Stomach smooth muscle (tissue), 2 donors: ENCODE data around the gene IGSF21.

Experiments used
- H3K27ac ChIP-seq: one replicate; pipeline ENCODE4 v1.7.0; 2013; ENCODE audit warnings: mild to moderate bottlenecking, low read length, inconsistent platforms
- H3K27me3 ChIP-seq, 2 donors: one replicate each; pipeline ENCODE4 v1.7.0; 2013; ENCODE audit warnings: low read length in 2 of 2; ENCODE audit not compliant: insufficient read depth in 2 of 2, control insufficient read depth in 1 of 2
- H3K36me3 ChIP-seq, 2 donors: one replicate each; pipeline ENCODE4 v1.7.0; 2013; ENCODE audit warnings: low read length in 2 of 2; ENCODE audit not compliant: control insufficient read depth in 2 of 2, insufficient read depth in 2 of 2
- H3K4me1 ChIP-seq: one replicate; pipeline ENCODE4 v1.7.0; 2013; ENCODE audit warnings: low read length; ENCODE audit not compliant: control insufficient read depth, insufficient read depth
- H3K4me3 ChIP-seq, 2 donors: one replicate each; pipeline ENCODE4 v1.7.0; 2013; ENCODE audit warnings: low read length in 2 of 2
- H3K9ac ChIP-seq, 2 donors: one replicate each; pipeline ENCODE4 v1.7.0; 2013; ENCODE audit warnings: low read length in 2 of 2, mild to moderate bottlenecking in 1 of 2
- H3K9me3 ChIP-seq, 2 donors: one replicate each; pipeline ENCODE4 v1.7.0; 2013; ENCODE audit warnings: low read length in 2 of 2; ENCODE audit not compliant: control insufficient read depth in 2 of 2
- donor health status: healthy.
- donor health status: Pancreatic carcinoma.

IGSF21 gene

GRCh38 chr1:18097206-18097605, 10.4 kb upstream of the IGSF21 start:
- Histone ChIP-seq H3K27me3 (peaks cover 11 to 24% of the 10 kb centered on the region in 2 donors), H3K9ac (no peak overlapping the region), H3K4me1 (no peaks in the 10 kb centered on the region), H3K4me3 (no peak overlapping the region), H3K9me3 (no peaks in the 10 kb centered on the region), H3K36me3 (no peaks in the 10 kb centered on the region), H3K27ac (no peak overlapping the region)

- H3K27me3 ChIP-seq = peaks cover 11 to 21% of the 10 kb centered on the region in 2 donors
- H3K4me1 ChIP-seq = no peaks in the 10 kb centered on the region
- H3K27ac ChIP-seq = no peak overlapping the region
- no peak overlapping the region for H3K4me3 ChIP-seq
- no peaks in the 10 kb centered on the region for H3K9me3 ChIP-seq
- H3K36me3 ChIP-seq = no peaks in the 10 kb centered on the region
- H3K9ac ChIP-seq = no peak overlapping the region
Measured at GRCh38 chr1:18099026-18099425, 8.6 kb upstream of the IGSF21 start.

- peaks cover 14 to 26% of the 10 kb centered on the region in 2 donors for H3K27me3 ChIP-seq
- H3K4me3 ChIP-seq = no peak overlapping the region
- no peak overlapping the region for H3K9ac ChIP-seq
- H3K36me3 ChIP-seq = no peaks in the 10 kb centered on the region
- H3K27ac ChIP-seq = no peak overlapping the region
- H3K9me3 ChIP-seq = no peaks in the 10 kb centered on the region
- no peaks in the 10 kb centered on the region for H3K4me1 ChIP-seq
Measured at GRCh38 chr1:18100060-18100459, 7.5 kb upstream of the IGSF21 start.

GRCh38 chr1:18100491-18101063, 7.0 kb upstream of the IGSF21 start:
- Histone ChIP-seq H3K9ac (no peak overlapping the region), H3K4me3 (no peak overlapping the region), H3K27me3 (peaks cover 17 to 27% of the 10 kb centered on the region in 2 donors), H3K27ac (no peak overlapping the region), H3K36me3 (no peaks in the 10 kb centered on the region), H3K4me1 (no peaks in the 10 kb centered on the region), H3K9me3 (no peaks in the 10 kb centered on the region)

- H3K27ac ChIP-seq = no peak overlapping the region
- H3K27me3 ChIP-seq = peaks cover 24 to 32% of the 10 kb centered on the region in 2 donors
- no peak overlapping the region for H3K9ac ChIP-seq
- no peaks in the 10 kb centered on the region for H3K36me3 ChIP-seq
- no peak overlapping the region for H3K4me3 ChIP-seq
- no peaks in the 10 kb centered on the region for H3K9me3 ChIP-seq
- no peaks in the 10 kb centered on the region for H3K4me1 ChIP-seq
Measured at GRCh38 chr1:18101508-18101907, 6.1 kb upstream of the IGSF21 start.

- Histone ChIP-seq H3K4me1 (peaks cover 6% of the 10 kb centered on the region), H3K9ac (no peak overlapping the region), H3K27me3 (peaks cover 43 to 47% of the 10 kb centered on the region in 2 donors), H3K9me3 (no peaks in the 10 kb centered on the region), H3K4me3 (no peak overlapping the region), H3K36me3 (no peaks in the 10 kb centered on the region), H3K27ac (no peak overlapping the region)
Measured at GRCh38 chr1:18103788-18104421, 3.7 kb upstream of the IGSF21 start.

GRCh38 chr1:18104546-18105100, 3.0 kb upstream of the IGSF21 start:
- no peaks in the 10 kb centered on the region for H3K36me3 ChIP-seq
- no peaks in the 10 kb centered on the region for H3K9me3 ChIP-seq
- H3K9ac ChIP-seq = no peak overlapping the region
- peaks cover 9% of the 10 kb centered on the region for H3K4me1 ChIP-seq
- peaks cover 49 to 52% of the 10 kb centered on the region in 2 donors for H3K27me3 ChIP-seq
- H3K27ac ChIP-seq = no peak overlapping the region
- H3K4me3 ChIP-seq = no peak overlapping the region

GRCh38 chr1:18105196-18105595, 2.4 kb upstream of the IGSF21 start:
- Histone ChIP-seq H3K9ac (no peak overlapping the region), H3K9me3 (no peaks in the 10 kb centered on the region), H3K4me1 (peaks cover 13% of the 10 kb centered on the region), H3K4me3 (no peak overlapping the region), H3K27ac (no peak overlapping the region), H3K27me3 (peaks cover 53 to 57% of the 10 kb centered on the region in 2 donors), H3K36me3 (no peaks in the 10 kb centered on the region)

- no peak overlapping the region for H3K27ac ChIP-seq
- peaks cover 22% of the 10 kb centered on the region for H3K4me1 ChIP-seq
- H3K4me3 ChIP-seq = no peak overlapping the region
- no peaks in the 10 kb centered on the region for H3K9me3 ChIP-seq
- peaks cover 69 to 75% of the 10 kb centered on the region in 2 donors for H3K27me3 ChIP-seq
- H3K36me3 ChIP-seq = no peaks in the 10 kb centered on the region
- H3K9ac ChIP-seq = no peak overlapping the region
Measured at GRCh38 chr1:18108299-18109057, 880 bp downstream of the IGSF21 start.

- H3K9me3 ChIP-seq = no peaks in the 10 kb centered on the region
- peaks cover 69 to 72% of the 10 kb centered on the region in 2 donors for H3K27me3 ChIP-seq
- H3K4me1 ChIP-seq = peaks cover 22% of the 10 kb centered on the region
- H3K4me3 ChIP-seq = no peak overlapping the region
- no peak overlapping the region for H3K9ac ChIP-seq
- H3K36me3 ChIP-seq = no peaks in the 10 kb centered on the region
- H3K27ac ChIP-seq = no peak overlapping the region
Measured at GRCh38 chr1:18109058-18109755, 1.6 kb downstream of the IGSF21 start.
